HEK293 (cell line): ENCODE measurements around the gene MRGPRG.

Source experiments
- TCF7L2 ChIP-seq: IDR thresholded peaks from 2 replicates; pipeline ENCODE4 v1.6.1; 2011; ENCODE audit warnings: low read depth, mild to moderate bottlenecking, inconsistent platforms, low read length, moderate library complexity, borderline replicate concordance
- YY1 ChIP-seq: fragments of 450-650 bp; formaldehyde crosslinking; IDR thresholded peaks from 2 replicates; pipeline ENCODE4 v1.5.1; 2018; ENCODE audit warnings: missing biosample characterization, missing genetic modification characterization
- ZBTB20 ChIP-seq: fragments of 450-650 bp; formaldehyde crosslinking; IDR thresholded peaks from 2 replicates; pipeline ENCODE4 v1.5.1; 2016; ENCODE audit warnings: missing biosample characterization, missing genetic modification characterization
- ZBTB21 ChIP-seq: fragments of 450-650 bp; formaldehyde crosslinking; IDR thresholded peaks from 2 replicates; pipeline ENCODE4 v1.5.1; 2017; ENCODE audit warnings: missing biosample characterization, missing genetic modification characterization
- ZBTB7A ChIP-seq: fragments of 450-650 bp; formaldehyde crosslinking; IDR thresholded peaks from 2 replicates; pipeline ENCODE4 v1.5.1; 2016; ENCODE audit warnings: low read depth, missing biosample characterization, missing genetic modification characterization
- ZNF24 ChIP-seq: fragments of 450-650 bp; formaldehyde crosslinking; IDR thresholded peaks from 2 replicates; pipeline ENCODE4 v1.5.1; 2016; ENCODE audit warnings: missing biosample characterization, missing genetic modification characterization
- ZNF398 ChIP-seq: fragments of 450-650 bp; formaldehyde crosslinking; IDR thresholded peaks from 2 replicates; pipeline ENCODE4 v1.5.1; 2017; ENCODE audit warnings: missing biosample characterization, missing genetic modification characterization
- ZNF473 ChIP-seq: fragments of 450-650 bp; formaldehyde crosslinking; IDR thresholded peaks from 2 replicates; pipeline ENCODE4 v1.5.1; 2017; ENCODE audit warnings: missing biosample characterization, missing genetic modification characterization
- ZNF76 ChIP-seq: fragments of 450-650 bp; formaldehyde crosslinking; IDR thresholded peaks from 2 replicates; pipeline ENCODE4; 2016; ENCODE audit warnings: low read depth, missing biosample characterization, missing genetic modification characterization, borderline replicate concordance
- TF ChIP-seq, protein P1 (sequence below): fragments of 450-650 bp; formaldehyde crosslinking; IDR thresholded peaks from 2 replicates; pipeline ENCODE4 v1.5.1; 2017; ENCODE audit warnings: missing biosample characterization, missing genetic modification characterization
- TF ChIP-seq, protein P2 (sequence below): fragments of 450-650 bp; formaldehyde crosslinking; IDR thresholded peaks from 2 replicates; pipeline ENCODE4 v1.5.1; 2016; ENCODE audit warnings: missing biosample characterization, missing genetic modification characterization
- TF ChIP-seq, protein P3 (sequence below): fragments of 450-650 bp; formaldehyde crosslinking; optimal IDR thresholded peaks from 2 replicates; pipeline ENCODE3; 2016; ENCODE audit warnings: missing biosample characterization, mild to moderate bottlenecking, missing genetic modification characterization

DNA sequence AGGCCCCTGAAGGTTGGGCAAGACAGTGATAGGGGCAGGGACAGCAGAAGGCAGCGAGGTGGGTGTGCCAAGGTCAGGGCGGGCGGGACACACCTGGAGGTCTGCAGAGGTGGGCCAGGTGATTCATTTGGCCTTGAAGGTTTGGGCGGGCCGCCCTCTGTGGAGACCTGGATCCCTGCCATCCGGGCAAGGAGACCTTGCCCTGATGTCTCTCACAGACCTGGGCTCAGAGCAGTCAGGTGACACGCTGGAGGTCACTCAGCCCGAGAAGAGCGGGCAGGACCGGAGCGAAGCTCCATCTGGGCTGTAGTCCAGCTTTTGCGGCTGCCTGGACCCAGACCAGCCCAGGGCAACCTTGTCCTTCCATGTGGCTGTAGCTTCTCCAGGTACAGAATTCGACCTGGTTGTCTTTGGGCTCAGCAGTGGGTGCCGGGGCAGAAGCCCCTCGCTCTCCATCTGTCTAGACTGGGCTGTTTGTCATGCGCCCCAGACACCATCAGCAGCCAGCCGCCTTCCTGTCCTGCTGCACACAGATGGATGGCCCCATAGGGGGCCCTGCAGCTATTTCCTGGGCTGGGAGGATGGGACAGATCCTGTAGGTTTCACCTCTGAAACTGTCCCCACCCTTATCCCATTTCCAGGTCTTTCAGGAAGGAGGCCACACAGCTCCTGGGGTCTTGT lies 3.1 kb downstream of the MRGPRG start:
- no peak for TF ChIP-seq ZNF398
- TF ChIP-seq, protein P1, sequence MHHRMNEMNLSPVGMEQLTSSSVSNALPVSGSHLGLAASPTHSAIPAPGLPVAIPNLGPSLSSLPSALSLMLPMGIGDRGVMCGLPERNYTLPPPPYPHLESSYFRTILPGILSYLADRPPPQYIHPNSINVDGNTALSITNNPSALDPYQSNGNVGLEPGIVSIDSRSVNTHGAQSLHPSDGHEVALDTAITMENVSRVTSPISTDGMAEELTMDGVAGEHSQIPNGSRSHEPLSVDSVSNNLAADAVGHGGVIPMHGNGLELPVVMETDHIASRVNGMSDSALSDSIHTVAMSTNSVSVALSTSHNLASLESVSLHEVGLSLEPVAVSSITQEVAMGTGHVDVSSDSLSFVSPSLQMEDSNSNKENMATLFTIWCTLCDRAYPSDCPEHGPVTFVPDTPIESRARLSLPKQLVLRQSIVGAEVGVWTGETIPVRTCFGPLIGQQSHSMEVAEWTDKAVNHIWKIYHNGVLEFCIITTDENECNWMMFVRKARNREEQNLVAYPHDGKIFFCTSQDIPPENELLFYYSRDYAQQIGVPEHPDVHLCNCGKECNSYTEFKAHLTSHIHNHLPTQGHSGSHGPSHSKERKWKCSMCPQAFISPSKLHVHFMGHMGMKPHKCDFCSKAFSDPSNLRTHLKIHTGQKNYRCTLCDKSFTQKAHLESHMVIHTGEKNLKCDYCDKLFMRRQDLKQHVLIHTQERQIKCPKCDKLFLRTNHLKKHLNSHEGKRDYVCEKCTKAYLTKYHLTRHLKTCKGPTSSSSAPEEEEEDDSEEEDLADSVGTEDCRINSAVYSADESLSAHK, result no peak
- no peak for TF ChIP-seq YY1 (tag by site-specific recombination)
- no peak for TF ChIP-seq TCF7L2
- TF ChIP-seq, protein P2, sequence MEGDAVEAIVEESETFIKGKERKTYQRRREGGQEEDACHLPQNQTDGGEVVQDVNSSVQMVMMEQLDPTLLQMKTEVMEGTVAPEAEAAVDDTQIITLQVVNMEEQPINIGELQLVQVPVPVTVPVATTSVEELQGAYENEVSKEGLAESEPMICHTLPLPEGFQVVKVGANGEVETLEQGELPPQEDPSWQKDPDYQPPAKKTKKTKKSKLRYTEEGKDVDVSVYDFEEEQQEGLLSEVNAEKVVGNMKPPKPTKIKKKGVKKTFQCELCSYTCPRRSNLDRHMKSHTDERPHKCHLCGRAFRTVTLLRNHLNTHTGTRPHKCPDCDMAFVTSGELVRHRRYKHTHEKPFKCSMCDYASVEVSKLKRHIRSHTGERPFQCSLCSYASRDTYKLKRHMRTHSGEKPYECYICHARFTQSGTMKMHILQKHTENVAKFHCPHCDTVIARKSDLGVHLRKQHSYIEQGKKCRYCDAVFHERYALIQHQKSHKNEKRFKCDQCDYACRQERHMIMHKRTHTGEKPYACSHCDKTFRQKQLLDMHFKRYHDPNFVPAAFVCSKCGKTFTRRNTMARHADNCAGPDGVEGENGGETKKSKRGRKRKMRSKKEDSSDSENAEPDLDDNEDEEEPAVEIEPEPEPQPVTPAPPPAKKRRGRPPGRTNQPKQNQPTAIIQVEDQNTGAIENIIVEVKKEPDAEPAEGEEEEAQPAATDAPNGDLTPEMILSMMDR (tag by site-specific recombination), result no peak
- no peak for TF ChIP-seq ZBTB7A (tag by site-specific recombination)
- no peak for TF ChIP-seq ZBTB20
- no peak for TF ChIP-seq ZNF76
- no peak for TF ChIP-seq ZNF24 (tag by site-specific recombination)
- no peak for TF ChIP-seq ZNF473
- no peak for TF ChIP-seq ZBTB21 (tag by site-specific recombination)
- TF ChIP-seq, protein P3, sequence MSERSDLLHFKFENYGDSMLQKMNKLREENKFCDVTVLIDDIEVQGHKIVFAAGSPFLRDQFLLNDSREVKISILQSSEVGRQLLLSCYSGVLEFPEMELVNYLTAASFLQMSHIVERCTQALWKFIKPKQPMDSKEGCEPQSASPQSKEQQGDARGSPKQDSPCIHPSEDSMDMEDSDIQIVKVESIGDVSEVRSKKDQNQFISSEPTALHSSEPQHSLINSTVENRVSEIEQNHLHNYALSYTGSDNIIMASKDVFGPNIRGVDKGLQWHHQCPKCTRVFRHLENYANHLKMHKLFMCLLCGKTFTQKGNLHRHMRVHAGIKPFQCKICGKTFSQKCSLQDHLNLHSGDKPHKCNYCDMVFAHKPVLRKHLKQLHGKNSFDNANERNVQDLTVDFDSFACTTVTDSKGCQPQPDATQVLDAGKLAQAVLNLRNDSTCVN (tag by site-specific recombination), result no peak
